GM23338 (cell line): ENCODE measurements around the gene NIN. TPM values are rescaled to one million over a fixed set of nuclear protein-coding genes. Genes with fewer than 3 reads are reported as not detected.

Experiments used
- ATAC-seq: fragments of 200-7000 bp; cut with Tn5 transposase; 3 replicates; pipeline ENCODE4 v1.9.1; 2020
- DNase-seq: peaks from one replicate; pipeline ENCODE4 v3.0.0-alpha.2; 2015; ENCODE audit warnings: low spot score
- H2AFZ ChIP-seq: fragments of 200-600 bp; sonication (generic); 2 replicates; pipeline ENCODE4 v1.8.0; 2016; ENCODE audit warnings: antibody characterized with exemption, mild to moderate bottlenecking, moderate library complexity
- H3F3A ChIP-seq: fragments of 200-600 bp; sonication (generic); replicated peaks from 2 replicates; pipeline ENCODE4 v1.8.0; 2017; ENCODE audit warnings: antibody characterized with exemption, mixed run types, low read depth
- H3K27ac ChIP-seq: fragments of 200-600 bp; sonication (generic); 2 replicates; pipeline ENCODE4 v1.6.1; 2016; ENCODE audit warnings: low read depth
- H3K27me3 ChIP-seq: fragments of 200-600 bp; sonication (generic); 2 replicates; pipeline ENCODE4 v1.8.0; 2016; ENCODE audit warnings: mild to moderate bottlenecking, mixed run types, moderate library complexity; ENCODE audit not compliant: insufficient read depth
- H3K36me3 ChIP-seq: fragments of 200-600 bp; sonication (generic); 2 replicates; pipeline ENCODE4 v1.8.0; 2016; ENCODE audit warnings: mild to moderate bottlenecking; ENCODE audit not compliant: insufficient read depth
- H3K4me1 ChIP-seq: fragments of 200-600 bp; sonication (generic); 2 replicates; pipeline ENCODE4 v1.8.0; 2016; ENCODE audit warnings: mild to moderate bottlenecking, moderate library complexity; ENCODE audit not compliant: insufficient read depth
- H3K4me2 ChIP-seq: fragments of 200-600 bp; sonication (generic); 2 replicates; pipeline ENCODE4 v1.7.1; 2017; ENCODE audit warnings: mixed run types
- H3K4me3 ChIP-seq: fragments of 200-600 bp; sonication (generic); 2 replicates; pipeline ENCODE4 v1.6.1; 2016; ENCODE audit warnings: mixed run types
- H3K79me2 ChIP-seq: fragments of 200-600 bp; sonication (generic); replicated peaks from 2 replicates; pipeline ENCODE4 v1.8.0; 2017; ENCODE audit warnings: mild to moderate bottlenecking; ENCODE audit not compliant: insufficient read depth
- H3K9me2 ChIP-seq: fragments of 200-600 bp; sonication (generic); 2 replicates; pipeline ENCODE4 v1.8.0; 2017; ENCODE audit not compliant: insufficient read depth
- H4K20me1 ChIP-seq: fragments of 200-600 bp; sonication (generic); replicated peaks from 2 replicates; pipeline ENCODE4 v1.8.0; 2017; ENCODE audit warnings: mild to moderate bottlenecking; ENCODE audit not compliant: insufficient read depth
- H3K27ac Mint-ChIP-seq: 2 replicates; pipeline ENCODE4 v1.8.0; 2020; ENCODE audit warnings: inconsistent platforms, mild to moderate bottlenecking, moderate library complexity, mixed read lengths
- H3K27me3 Mint-ChIP-seq: 3 replicates; pipeline ENCODE4 v1.8.0; 2022; ENCODE audit warnings: low read depth, mild to moderate bottlenecking, moderate library complexity, mixed read lengths, inconsistent platforms; ENCODE audit not compliant: insufficient read depth, poor library complexity
- H3K36me3 Mint-ChIP-seq: 3 replicates; pipeline ENCODE4 v1.8.0; 2021; ENCODE audit warnings: low read depth, mild to moderate bottlenecking, inconsistent platforms, moderate library complexity, mixed read lengths
- H3K4me1 Mint-ChIP-seq: 3 replicates; pipeline ENCODE4 v1.8.0; 2020; ENCODE audit warnings: mild to moderate bottlenecking, inconsistent platforms, mixed read lengths
- H3K4me3 Mint-ChIP-seq: 3 replicates; pipeline ENCODE4 v1.8.0; 2021; ENCODE audit warnings: moderate library complexity, mild to moderate bottlenecking, inconsistent platforms, mixed read lengths
- H3K9me3 Mint-ChIP-seq: 3 replicates; pipeline ENCODE4 v1.8.0; 2020; ENCODE audit warnings: moderate library complexity, mild to moderate bottlenecking, inconsistent platforms, mixed read lengths
- JUNB ChIP-seq: IDR thresholded peaks from one replicate; pipeline ENCODE4 v1.6.1; 2016; ENCODE audit warnings: antibody characterized with exemption; ENCODE audit not compliant: unreplicated experiment
- NANOG ChIP-seq: IDR thresholded peaks from 2 replicates; pipeline ENCODE4 v1.6.1; 2016; ENCODE audit warnings: antibody characterized with exemption, borderline replicate concordance
- POLR2AphosphoS5 ChIP-seq: IDR thresholded peaks from 2 replicates; pipeline ENCODE4 v1.6.1; 2016; ENCODE audit warnings: antibody characterized with exemption, low read depth
- STAT1 ChIP-seq: IDR thresholded peaks from one replicate; pipeline ENCODE4 v1.6.1; 2016; ENCODE audit warnings: antibody characterized with exemption; ENCODE audit not compliant: unreplicated experiment
- ZNF331 ChIP-seq: fragments of 250-450 bp; sonication (Bioruptor Pico); IDR thresholded peaks from 2 replicates; pipeline ENCODE4 v1.5.0; 2020; ENCODE audit warnings: low read depth, mild to moderate bottlenecking, moderate library complexity
- polyA plus RNA-seq: library from polyadenylated mRNA; unstranded; fragments of >200 nt; fragmentation: Nextera tagmentation; extraction: Ambion mirVana; gene quantifications from 2 replicates; pipeline ENCODE4 v1.2.1, GENCODE V29; 2016
- total RNA-seq: library from RNA; depleted of rRNA; stranded (reverse); fragments of >200 nt; shearing (Covaris generic); gene quantifications from 2 replicates; pipeline ENCODE4 v1.2.3, GENCODE V29; 2014
- TF ChIP-seq, protein P1 (sequence below): IDR thresholded peaks from 2 replicates; pipeline ENCODE4 v1.6.1; 2016; ENCODE audit warnings: antibody characterized with exemption
- TF ChIP-seq, protein P2 (sequence below): fragments of 250-450 bp; sonication (Bioruptor Pico); IDR thresholded peaks from 2 replicates; pipeline ENCODE4 v1.5.0; 2020; ENCODE audit warnings: mild to moderate bottlenecking, moderate library complexity

The NIN gene
- total and polyA plus RNA-seq, 2 experiments from 2014 or later: 7.4 to 17.4 TPM

GRCh38 chr14:50741567-50741966, 89.4 kb downstream of the NIN start:
- no peaks in the 10 kb centered on the region; the same call in 1 of the 2 replicates for H3K4me1 ChIP-seq
- no peaks in the 10 kb centered on the region for H3K79me2 ChIP-seq
- no peak overlapping the region for H2AFZ ChIP-seq
- no peak for TF ChIP-seq STAT1
- TF ChIP-seq NANOG: no peak
- TF ChIP-seq JUNB: no peak
- Mint-ChIP-seq H3K27me3 (peaks cover 2% of the 10 kb centered on the region), H3K9me3 (no peaks in the 10 kb centered on the region), H3K27ac (peak overlapping the region; percentile 70; the same call in 1 of the 2 replicates), H3K4me1 (peaks cover 3% of the 10 kb centered on the region; the same call in 2 of the 3 replicates), H3K4me3 (no peak overlapping the region), H3K36me3 (peaks cover 10% of the 10 kb centered on the region; the same call in 2 of the 3 replicates)
- no peaks in the 10 kb centered on the region for H4K20me1 ChIP-seq
- H3K4me3 ChIP-seq: no peak overlapping the region
- H3K4me2 ChIP-seq: no peak overlapping the region
- peak overlapping the region; percentile 27; the same call in 1 of the 2 replicates for H3K27ac ChIP-seq
- no peaks in the 10 kb centered on the region for H3K27me3 ChIP-seq
- no peaks in the 10 kb centered on the region for H3F3A ChIP-seq
- H3K9me2 ChIP-seq: no peaks in the 10 kb centered on the region
- ATAC-seq (no peak), DNase-seq (no peak)
- H3K36me3 ChIP-seq: peaks cover 7% of the 10 kb centered on the region; the same call in 1 of the 2 replicates

DNA sequence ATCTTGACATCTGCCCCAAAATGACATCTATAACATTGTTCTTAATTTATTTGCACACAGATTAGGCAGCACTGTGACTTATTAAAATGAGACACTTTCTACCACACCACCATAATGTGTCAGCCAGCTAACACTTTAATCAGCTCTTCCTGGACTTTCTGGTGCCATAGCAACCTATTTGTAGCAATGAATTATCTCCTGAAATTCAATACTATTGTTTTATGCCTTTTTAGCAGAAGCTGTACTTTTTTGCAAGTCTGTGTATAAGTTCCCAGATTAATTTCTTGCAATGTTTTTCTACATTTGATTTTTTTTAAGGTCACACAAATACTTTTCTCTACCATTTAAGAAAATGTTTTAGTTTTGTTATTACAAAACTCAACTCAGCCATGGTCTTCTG, 90.1 kb downstream of the NIN start:
- Mint-ChIP-seq H3K4me1 (peaks cover 3% of the 10 kb centered on the region; the same call in 2 of the 3 replicates), H3K36me3 (peaks cover 10% of the 10 kb centered on the region; the same call in 2 of the 3 replicates), H3K27ac (no peak overlapping the region; the same call in 1 of the 2 replicates), H3K9me3 (no peaks in the 10 kb centered on the region), H3K27me3 (peaks cover 2% of the 10 kb centered on the region), H3K4me3 (no peak overlapping the region)
- Histone ChIP-seq H3K9me2 (no peaks in the 10 kb centered on the region), H3K4me2 (no peak overlapping the region), H3K36me3 (peaks cover 7% of the 10 kb centered on the region; the same call in 1 of the 2 replicates), H3K4me3 (no peak overlapping the region), H3F3A (no peaks in the 10 kb centered on the region), H3K79me2 (no peaks in the 10 kb centered on the region), H3K4me1 (no peaks in the 10 kb centered on the region; the same call in 1 of the 2 replicates), H3K27ac (no peak overlapping the region), H3K27me3 (no peaks in the 10 kb centered on the region), H2AFZ (no peak overlapping the region), H4K20me1 (no peaks in the 10 kb centered on the region)
- DNase-seq (no peak), ATAC-seq (no peak)
- TF ChIP-seq, protein P1, sequence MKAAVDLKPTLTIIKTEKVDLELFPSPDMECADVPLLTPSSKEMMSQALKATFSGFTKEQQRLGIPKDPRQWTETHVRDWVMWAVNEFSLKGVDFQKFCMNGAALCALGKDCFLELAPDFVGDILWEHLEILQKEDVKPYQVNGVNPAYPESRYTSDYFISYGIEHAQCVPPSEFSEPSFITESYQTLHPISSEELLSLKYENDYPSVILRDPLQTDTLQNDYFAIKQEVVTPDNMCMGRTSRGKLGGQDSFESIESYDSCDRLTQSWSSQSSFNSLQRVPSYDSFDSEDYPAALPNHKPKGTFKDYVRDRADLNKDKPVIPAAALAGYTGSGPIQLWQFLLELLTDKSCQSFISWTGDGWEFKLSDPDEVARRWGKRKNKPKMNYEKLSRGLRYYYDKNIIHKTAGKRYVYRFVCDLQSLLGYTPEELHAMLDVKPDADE: no peak
- TF ChIP-seq STAT1: no peak
- no peak for TF ChIP-seq POLR2AphosphoS5
- TF ChIP-seq ZNF331 (CRISPR knock-in tag): no peak
- TF ChIP-seq, protein P2, sequence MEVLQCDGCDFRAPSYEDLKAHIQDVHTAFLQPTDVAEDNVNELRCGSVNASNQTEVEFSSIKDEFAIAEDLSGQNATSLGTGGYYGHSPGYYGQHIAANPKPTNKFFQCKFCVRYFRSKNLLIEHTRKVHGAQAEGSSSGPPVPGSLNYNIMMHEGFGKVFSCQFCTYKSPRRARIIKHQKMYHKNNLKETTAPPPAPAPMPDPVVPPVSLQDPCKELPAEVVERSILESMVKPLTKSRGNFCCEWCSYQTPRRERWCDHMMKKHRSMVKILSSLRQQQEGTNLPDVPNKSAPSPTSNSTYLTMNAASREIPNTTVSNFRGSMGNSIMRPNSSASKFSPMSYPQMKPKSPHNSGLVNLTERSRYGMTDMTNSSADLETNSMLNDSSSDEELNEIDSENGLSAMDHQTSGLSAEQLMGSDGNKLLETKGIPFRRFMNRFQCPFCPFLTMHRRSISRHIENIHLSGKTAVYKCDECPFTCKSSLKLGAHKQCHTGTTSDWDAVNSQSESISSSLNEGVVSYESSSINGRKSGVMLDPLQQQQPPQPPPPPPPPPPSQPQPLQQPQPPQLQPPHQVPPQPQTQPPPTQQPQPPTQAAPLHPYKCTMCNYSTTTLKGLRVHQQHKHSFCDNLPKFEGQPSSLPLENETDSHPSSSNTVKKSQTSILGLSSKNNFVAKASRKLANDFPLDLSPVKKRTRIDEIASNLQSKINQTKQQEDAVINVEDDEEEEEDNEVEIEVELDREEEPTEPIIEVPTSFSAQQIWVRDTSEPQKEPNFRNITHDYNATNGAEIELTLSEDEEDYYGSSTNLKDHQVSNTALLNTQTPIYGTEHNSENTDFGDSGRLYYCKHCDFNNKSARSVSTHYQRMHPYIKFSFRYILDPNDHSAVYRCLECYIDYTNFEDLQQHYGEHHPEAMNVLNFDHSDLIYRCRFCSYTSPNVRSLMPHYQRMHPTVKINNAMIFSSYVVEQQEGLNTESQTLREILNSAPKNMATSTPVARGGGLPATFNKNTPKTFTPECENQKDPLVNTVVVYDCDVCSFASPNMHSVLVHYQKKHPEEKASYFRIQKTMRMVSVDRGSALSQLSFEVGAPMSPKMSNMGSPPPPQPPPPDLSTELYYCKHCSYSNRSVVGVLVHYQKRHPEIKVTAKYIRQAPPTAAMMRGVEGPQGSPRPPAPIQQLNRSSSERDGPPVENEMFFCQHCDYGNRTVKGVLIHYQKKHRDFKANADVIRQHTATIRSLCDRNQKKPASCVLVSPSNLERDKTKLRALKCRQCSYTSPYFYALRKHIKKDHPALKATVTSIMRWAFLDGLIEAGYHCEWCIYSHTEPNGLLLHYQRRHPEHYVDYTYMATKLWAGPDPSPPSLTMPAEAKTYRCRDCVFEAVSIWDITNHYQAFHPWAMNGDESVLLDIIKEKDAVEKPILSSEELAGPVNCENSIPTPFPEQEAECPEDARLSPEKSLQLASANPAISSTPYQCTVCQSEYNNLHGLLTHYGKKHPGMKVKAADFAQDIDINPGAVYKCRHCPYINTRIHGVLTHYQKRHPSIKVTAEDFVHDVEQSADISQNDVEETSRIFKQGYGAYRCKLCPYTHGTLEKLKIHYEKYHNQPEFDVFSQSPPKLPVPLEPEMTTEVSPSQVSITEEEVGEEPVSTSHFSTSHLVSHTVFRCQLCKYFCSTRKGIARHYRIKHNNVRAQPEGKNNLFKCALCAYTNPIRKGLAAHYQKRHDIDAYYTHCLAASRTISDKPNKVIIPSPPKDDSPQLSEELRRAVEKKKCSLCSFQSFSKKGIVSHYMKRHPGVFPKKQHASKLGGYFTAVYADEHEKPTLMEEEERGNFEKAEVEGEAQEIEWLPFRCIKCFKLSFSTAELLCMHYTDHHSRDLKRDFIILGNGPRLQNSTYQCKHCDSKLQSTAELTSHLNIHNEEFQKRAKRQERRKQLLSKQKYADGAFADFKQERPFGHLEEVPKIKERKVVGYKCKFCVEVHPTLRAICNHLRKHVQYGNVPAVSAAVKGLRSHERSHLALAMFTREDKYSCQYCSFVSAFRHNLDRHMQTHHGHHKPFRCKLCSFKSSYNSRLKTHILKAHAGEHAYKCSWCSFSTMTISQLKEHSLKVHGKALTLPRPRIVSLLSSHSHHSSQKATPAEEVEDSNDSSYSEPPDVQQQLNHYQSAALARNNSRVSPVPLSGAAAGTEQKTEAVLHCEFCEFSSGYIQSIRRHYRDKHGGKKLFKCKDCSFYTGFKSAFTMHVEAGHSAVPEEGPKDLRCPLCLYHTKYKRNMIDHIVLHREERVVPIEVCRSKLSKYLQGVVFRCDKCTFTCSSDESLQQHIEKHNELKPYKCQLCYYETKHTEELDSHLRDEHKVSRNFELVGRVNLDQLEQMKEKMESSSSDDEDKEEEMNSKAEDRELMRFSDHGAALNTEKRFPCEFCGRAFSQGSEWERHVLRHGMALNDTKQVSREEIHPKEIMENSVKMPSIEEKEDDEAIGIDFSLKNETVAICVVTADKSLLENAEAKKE (CRISPR knock-in tag): no peak
